Smooth muscle cell of the brain vasculature (primary cell): ENCODE results near the gene RPS19.

Experiments used
- DNase-seq: peaks from one replicate; pipeline ENCODE4 v3.0.0-alpha.2; 2012; ENCODE audit warnings: low read depth, low spot score

Gene RPS19

GRCh38 chr19:41915021-41915775 is 55.1 kb downstream of the RPS19 start:
- DNase-seq: no peak

- DNase-seq: no peak
These were observed 55.8 kb downstream of the RPS19 start for GRCh38 chr19:41915776-41916414.

- no peak for DNase-seq
These were observed 57.6 kb downstream of the RPS19 start for GRCh38 chr19:41917676-41918075.

- no peak for DNase-seq
These were observed 58.0 kb downstream of the RPS19 start for GRCh38 chr19:41918095-41918494.

GRCh38 chr19:41918653-41919244 is 58.7 kb downstream of the RPS19 start:
- DNase-seq: no peak

- DNase-seq: no peak
These were observed 60.1 kb downstream of the RPS19 start for GRCh38 chr19:41919948-41920712.

GRCh38 chr19:41920882-41921576 is 61.0 kb downstream of the RPS19 start:
- DNase-seq: no peak

- DNase-seq: no peak
These were observed 61.8 kb downstream of the RPS19 start for GRCh38 chr19:41921577-41922576.
